ENCODE measurements around the gene MTARC2.

DNA sequence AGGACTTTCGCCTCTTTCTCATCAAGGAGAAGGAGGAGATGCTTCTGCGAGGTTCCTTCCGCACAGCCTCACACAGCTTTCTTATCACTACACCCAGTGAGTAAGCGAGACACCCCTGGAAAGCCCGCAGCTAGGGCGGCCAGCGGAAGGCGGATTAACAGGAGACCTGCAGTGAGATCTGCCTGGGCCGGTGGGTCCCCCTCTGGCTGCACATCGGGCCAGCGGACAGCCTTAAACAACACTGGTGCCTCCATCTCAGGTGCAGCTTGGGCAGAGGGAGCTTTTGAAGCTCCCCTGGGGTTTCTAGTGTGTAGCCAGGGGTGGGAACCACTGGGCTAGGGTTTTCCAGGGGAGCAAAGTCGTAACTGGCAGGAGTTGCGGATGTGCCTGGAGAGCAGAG is 21.1 kb downstream of the MTARC2 start:
- no peak for TF ChIP-seq POLR2A (IDR thresholded peaks at IDR 0.05; ENCODE audit: low read depth, low read length)
- TF ChIP-seq TAF1 (IDR thresholded peaks at IDR 0.05; ENCODE audit: borderline replicate concordance, low read depth, low read length) = no peak
